HG03521 (cell line): Measurements from ENCODE around the gene LRMDA.

Experiments
- ATAC-seq: cut with Tn5 transposase; IDR thresholded peaks from one replicate; pipeline ENCODE4 v1.9.1; 2021; ENCODE audit warnings: mild to moderate bottlenecking, moderate library complexity; ENCODE audit not compliant: unreplicated experiment

The LRMDA gene

DNA sequence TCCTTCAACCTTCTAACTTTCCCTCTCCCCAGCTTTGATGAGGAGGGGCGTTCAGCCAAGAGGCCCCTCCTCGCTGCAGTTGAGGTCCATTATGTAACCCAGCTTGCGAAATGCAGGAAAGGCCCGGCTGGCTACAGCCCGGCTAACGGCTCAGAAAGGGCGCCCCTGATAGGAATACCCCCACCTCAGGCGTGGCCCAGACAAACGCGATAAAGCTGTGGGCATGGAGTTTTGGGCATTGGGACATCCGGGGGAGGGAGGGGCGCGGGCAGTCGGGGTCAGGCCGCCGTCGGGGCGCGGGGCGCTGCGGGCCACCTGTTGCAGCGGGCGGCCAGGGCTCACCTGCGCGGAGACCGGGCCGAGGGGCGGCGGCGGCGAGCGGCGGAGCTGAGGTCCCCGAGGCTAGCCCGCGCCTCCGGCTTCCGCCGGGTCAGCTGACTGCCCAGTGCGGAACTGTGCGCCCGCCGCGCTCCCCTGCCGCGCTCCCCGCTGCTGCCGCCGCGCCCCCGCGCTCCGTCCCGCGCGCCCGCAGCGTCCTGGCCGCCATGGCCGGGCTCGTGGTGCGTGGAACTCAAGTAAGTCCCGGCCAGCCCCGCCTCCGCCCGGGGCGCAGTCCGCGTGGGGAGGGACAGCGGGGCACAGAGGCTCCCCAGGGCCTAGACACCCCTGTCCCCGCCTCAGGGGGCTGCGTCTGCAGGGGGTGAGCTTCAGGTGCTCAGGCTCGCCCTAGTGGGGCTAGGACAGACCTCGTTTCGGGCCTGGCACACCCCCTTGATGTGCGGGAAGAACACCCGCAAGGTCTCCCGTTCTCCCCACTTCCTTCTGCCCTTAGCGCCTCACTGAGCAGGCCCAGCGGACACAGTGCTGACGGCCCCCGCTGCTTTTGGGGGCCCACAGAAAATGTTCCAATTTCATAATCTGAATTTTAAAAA lies at the start of gene LRMDA:
TSS of gene LRMDA (plus strand) at position 445 of the 932 bp plus-strand sequence.
- peak; percentile 60 for ATAC-seq

DNA sequence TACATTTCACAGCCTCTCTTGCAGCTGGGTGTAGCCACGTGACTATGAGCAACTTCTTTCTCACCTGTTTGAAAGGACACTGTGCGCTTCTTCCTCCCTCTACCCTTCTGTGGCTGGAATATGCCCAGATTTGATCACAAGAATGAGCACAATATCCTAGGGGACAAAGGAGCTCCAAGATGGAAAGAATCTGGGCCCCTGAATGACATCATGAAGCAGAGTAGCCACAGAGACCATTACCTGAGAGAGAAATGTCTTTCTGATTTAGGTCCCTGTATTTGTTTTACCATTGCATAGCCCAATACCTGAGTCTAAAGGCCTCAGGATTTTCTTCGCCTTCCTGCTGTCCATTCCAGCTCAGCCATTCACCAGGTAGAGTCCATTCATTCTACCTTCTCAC lies 45.3 kb upstream of the LRMDA start:
- no peak for ATAC-seq

DNA sequence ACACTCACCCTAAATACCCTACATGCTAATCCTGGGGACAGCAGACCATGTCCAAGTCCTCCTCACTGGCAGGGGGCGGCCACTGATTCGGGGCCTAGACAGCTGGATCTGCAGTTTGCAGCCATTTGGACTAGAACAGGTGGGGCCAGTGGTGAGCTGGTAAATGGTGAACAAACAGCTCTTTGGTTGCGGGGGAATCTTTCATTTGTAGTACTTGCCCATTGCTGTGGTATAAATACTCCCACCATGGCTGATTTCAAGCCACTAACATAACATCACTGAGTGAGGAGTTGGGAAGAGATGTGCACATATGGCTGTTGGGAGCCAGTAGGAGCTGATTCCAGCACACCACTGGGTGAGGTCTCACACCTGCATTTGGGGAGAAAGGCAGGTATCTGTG lies 43.3 kb upstream of the LRMDA start:
- no peak for ATAC-seq

DNA sequence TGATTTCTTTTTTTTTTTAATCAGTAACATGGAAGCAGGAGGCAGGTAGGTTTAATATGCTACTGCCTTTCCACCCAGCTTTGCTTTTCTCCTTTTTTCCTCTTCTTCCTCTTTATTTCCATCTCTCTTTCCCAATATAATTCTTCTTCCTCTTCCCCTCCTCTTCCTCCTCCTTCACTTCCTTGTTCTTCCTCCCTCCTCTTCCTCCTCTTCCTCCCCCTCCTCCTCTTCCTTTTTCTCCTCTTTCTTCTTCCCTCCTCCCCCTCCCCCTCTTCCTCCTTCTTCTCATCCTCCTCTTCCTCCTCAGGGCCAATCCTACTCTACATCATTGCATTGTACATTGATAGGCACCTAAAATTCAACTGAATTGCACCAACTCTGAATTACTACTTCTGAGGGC lies 41.2 kb upstream of the LRMDA start:
- no peak for ATAC-seq

DNA sequence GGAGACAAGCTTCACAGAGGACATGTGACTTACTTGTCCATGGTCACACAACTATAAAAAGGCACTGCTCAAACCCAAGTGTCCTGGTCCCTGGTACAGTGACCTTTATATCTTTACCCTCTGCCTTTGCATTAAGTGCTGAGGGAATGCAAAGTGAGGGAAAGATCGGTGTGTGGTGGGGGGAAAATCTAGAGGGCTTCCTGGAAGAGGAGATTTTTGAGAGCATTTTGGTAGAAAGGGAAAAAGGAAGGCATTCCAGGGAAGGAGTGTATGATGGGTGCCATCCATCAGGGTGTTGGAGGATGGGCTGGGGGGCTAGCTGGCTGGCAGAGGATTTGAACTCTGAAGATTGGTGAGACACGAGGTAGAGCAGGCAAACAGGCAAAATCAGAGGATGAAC lies 39.2 kb upstream of the LRMDA start:
- no peak for ATAC-seq

DNA sequence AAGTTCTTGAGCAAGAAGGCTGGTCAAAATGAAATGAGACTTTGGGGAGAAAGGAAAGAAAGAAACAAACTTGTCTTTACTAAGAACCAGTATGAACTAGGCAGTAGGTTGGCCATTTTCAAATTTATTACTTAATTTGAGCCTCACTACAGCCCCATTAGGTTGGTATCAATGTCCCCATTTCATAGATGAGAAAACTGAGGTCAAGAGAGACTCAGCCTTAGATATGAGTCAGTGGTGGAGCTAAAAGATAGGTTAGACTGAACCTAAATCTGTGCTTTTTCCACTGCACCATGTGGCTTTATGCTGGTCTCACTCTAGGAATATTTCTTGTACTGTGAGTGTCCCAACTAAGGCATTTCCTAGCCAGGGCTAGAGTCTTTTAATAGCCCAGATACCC lies 38.7 kb upstream of the LRMDA start:
- no peak for ATAC-seq

DNA sequence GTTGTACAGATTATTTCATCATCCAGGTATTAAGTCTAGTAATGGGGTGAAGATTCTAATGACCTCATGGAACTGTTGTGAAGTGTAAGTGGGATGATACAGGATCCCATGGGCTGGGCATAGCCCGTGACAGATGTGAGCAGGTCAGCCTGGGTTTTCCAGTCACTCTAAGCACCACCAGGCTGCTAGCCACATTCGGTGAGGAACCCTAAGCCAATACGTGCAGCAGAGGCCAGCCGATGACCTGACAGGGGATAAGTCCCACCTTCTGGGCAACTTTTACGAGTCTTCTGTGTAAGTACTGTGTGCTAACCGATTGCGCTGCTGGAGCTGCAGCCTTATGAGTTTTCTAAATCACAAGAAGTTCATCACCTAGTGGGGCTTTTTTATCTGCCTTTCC lies 37.2 kb upstream of the LRMDA start:
- ATAC-seq = no peak

DNA sequence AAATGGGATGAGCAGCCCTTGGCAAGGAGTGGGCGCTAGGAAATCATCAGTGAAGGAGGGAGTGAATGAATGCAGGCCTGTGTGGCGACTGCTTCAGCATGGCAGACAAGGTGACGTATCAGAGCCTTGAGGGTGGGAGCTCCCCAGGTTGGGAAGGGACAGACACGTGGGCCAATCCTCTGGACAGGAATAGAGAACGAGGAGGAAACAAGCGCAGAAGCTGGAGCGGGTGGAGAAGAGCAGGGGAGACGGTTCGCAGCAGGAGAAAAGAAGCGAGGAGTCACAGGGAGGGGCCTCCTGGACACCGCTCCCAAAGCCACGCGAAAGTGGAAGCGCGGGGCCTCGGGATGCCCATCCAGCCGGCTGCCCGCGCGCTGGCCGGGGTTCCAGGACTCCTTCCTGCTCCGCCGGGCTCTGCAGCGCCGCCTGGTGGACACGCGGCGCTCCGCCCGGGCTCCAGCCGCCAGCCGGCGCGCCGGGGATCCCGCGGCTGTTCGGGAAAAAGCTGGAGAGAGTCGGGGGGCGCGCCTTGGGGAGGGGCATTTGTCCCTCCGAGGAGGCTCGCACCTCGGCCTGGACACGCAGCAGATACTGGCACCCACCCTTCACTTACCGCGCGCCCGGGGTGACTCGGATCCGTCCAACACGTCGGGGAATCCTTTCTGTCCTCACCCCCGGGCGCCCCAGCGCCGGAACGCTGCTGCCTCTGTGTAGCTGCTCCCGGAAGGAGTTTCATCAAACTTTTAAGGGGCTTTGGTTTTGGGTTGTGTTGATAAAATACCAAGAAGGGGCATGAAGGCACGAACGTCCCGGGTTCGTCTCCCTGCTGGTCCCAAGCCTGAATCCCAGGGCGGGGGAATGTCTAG lies 36.1 kb upstream of the LRMDA start:
- ATAC-seq = no peak

DNA sequence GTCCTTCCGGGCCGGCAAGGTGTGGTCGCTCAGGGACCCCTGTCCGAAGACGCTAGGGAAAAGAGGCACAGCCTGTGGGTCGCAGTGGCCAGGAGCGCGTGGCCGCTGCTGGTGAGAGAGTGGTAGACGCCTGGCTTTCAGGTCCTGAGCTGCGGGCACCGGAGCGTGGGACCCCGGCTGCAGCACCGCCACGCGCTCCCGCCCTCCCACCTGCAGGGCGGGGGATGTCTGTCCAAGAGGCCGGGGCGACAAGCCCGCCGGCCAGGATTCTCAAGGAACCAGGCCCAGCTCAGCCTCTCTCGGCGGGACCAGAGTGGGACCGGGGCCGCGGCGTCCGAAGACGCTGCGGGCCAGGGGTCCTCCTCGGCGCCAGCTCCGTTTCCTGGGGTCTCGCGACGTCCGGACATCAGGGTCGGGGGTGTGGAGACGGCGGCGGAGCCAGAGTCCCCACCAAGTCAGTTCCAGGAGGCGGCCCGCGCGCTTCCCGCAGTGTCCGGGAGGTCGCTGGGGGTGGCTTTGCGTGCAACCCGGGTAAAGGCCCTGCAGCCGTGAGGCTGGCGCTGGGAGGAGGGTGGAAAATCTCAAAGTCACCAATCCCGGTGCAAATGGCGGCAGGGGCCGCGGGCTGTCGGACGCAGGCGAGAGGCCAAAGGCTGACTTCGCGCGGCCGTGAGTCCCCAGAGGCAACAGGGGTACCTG lies 35.3 kb upstream of the LRMDA start:
- ATAC-seq = no peak

DNA sequence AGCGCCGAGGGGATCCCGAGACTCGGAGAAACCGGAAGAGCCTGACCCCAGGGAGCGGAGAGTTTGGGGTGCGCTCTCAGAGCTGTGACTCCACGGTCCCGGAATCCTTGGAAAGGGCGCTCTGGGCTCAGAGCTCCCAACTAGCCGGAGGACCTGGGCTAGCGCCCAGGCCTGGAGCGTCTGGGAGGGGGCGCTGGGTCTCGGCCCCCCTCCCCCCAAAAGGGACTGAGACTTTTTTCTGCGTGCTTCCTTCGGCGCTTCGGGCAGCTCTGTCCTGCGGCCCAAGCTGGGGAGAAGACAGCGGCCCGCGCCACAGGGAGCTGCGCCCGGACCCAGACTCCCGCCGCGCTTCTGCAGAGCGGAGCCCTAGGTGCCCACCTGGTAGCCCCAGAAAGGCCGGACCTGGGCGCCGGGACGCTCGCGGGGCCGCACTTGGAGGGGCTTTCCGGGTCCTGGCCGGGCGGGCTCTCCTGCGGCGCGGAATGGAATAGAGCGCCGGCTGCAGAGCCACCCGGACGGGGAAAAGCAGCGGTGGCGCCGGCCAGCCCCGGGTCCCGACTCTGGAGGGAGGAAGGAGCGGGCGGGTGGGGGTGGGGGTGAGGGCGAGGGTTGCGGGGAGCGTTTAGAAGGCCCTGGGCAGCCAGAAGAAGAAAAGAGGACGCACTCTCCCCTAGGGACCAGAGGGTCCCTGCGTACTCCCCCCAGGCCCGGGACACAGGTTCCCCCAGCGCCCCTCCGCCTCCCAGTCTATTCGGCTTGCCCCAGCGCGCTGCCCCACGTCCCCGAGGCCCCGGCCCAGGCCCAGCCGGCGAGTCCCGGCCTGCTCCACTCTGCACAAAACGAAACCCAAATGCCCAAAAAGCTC lies 34.6 kb upstream of the LRMDA start:
- no peak for ATAC-seq

DNA sequence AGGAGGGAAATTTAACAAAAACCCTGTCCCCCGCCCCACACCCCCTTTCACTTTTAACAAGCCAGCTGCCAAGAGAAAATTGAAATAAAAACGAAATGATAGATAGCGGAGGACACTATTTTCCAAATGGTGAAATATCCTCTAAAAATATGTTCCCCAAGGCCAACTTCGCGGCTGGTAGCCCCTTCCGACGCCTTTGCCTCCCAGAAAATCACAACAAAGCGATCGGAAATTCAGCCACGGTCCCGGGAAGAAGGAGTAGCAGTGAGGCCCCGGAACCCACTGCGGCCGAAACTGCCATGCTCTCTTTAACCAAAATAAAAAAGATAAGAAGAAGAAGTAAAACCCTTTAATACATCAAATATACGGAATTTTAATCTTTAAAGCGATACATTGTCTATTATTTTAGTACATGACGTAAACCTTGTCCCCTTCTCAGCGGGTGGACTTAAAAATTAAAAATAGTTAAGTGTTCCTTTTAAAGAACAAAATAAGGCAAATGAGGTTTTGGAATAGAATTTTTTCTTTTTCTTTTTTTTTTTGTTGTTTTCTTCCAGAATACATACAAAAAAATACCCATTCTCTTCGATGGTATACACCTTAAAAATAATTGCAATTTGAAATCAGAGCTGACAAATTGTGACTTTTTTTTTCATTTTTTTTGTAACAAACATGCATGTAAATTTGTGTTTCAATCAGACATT lies 33.8 kb upstream of the LRMDA start:
- ATAC-seq = no peak

DNA sequence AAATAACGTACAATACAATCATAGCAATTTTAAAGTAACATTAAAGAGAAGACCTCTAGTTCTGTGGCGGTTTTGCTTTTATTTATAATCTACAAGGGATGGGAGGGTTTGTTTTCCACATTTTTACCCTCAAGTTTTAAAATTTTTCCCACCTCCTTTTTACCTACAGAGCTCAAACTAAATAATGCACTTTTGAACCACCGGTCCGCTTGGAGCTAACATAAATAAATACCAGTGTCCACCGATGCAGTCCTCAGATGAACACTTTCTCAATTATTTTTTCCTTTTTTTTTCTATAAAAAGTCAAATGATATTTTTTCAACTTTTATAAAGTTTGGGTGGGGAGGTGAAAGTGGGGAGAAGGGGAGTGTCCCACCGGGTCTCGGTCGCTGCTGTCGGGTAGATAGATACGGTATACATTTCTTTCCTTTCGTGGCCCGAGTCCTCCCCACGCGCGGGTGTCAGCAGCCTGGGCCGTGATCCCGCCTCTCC lies 33.2 kb upstream of the LRMDA start:
- no peak for ATAC-seq

DNA sequence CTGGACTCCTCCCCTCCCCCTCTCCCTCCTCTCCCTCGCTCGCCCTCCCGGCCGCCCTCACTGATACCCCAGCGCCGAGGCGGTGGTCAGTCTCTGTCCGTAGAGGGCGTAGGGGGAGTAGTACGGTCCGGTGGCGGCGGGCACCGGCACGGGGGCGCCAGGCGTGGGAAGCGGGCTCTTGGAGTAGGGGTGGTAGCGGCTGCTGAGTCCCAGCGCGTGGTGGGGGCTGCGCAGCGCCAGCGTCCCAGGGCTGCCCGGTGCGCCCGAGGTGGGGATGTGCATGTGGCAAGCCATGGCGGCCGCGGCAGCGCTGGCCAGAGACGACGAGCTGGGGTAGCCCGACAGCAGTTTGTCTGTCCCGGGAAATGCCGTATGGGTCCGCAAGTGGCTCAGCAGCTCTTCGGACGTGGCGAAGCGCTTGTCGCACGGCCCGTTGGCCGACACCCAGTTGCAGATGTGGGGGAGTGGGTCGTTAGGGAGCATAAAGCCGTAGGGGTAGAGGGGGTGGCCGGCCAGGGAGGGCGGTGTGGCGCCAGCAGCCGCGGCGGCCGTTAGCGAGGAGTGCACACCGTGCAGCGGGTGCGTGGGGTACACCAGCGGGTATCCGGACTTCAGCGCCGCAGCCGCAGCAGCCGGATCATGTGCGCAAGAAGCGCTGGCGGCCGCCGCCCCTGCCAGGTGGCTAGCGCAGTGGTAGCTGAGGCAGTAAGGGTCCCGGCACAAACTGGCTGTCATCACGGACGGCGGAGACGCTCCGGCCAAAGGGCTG lies 32.5 kb upstream of the LRMDA start:
- no peak for ATAC-seq

DNA sequence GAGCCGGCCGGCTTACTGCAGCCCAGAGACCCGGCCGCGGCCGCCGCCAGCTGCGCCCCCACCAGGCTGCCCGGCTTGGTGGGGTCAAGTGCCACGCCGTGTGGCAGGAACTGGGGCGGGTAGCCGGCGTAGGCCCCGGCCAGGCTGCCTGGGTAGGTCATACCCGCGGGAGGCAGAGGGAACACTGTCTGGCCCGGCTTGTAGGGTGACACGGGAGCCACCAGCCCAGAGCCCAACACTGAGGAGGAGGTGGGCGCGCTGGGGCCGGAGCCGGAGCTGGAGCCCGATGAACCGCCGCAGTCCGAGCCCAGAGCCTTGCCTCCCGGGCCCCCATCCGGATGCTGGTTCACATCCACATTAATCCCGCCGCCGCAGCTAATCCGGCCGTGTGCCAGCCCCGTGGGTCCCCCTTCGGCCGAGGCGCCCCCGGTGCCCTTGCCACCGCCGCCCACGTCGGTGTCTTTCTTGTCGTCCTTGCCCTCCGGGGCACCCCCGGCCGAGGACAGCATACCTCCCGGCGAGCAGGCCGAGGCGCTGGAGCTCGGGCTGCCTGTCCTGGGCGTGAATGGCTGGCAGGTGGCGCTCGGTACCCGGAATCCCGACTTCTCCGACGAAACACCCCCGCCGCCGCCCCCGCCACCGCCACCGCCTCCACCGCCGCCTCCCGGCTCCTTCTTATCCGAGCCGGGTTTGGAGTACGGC lies 31.8 kb upstream of the LRMDA start:
- no peak for ATAC-seq

DNA sequence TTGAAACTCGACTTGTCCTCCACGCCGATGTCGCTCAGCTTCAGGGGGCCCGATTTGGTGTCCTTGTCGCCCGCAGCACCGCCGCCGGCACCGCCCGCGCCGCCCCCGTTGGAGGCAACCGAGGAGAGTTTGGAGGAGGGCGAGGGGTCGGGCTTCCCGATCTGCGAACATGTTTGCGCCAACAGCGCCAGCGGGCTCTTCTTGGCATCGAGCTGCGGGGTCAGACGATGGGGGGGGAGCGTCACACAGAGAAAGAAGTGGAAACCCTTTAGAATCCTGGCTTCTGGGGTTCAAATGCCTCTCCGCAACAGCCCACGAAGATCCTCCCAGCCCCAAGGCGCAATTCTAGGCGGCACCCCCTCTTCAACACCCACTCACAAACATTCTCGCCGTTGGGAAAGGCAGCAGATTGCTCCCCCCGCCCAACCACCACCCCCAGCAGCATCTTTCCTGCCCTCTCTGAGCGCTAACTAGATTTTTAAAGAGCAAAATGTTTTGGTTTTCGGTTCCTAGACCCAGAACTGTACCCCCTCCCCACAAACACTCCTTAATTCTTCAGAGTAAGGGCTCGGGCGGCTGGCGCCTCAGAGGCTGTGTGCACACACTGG lies 31.2 kb upstream of the LRMDA start:
- ATAC-seq = no peak

DNA sequence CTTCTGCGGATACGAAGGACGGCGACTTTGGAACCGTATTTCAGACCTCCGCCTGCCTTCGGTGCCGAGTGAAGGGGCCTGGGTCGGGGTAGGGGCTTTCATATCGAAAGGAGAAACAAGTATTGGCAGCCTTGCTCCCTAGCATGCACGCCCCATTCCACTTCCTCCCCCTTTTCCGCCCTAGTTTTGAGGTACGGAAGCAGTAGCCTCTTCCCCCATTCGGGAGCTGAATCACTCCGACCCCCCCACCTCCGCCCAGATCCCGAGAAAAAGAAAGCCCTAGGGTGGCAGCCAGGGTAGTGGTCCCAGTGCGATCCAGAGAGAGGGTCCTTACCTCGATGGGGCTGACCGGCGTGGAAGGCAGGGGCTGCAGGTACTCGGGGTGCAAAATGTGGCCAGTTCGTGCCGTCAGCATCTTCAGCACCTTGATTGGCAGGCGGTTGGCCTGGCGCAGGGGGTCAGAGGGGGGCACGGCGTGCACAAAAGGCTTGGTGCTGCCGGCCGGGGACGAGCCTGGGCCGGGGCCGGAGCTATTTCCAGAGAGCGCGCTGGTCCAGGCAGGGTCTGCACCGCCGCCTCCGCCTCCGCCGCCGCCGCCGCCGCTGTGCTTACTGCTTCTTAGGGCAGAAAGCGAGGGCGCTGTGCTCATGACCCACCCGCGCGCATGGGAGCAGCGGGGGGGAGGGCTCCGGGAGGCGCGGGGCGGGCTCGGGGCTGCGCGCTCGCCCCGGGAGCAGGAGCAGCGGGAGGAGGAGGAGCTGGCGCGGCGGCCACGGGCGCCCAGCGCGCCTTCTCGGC lies 30.5 kb upstream of the LRMDA start:
- ATAC-seq = peak; percentile 27
